ENCODE results near the gene YEATS2. TPM values are rescaled to one million over a fixed set of nuclear protein-coding genes. Genes with fewer than 3 reads are reported as not detected.

The YEATS2 gene
- total and polyA plus RNA-seq, 7 donors, result 1.8 to 8.9 (median 4.6) TPM

GRCh38 chr3:183829466-183829865 is 131.9 kb downstream of the YEATS2 start:
- Histone ChIP-seq H3K27me3 (ENCODE audit: insufficient read depth in 3 of 3, low read length in 2 of 3) (no peaks in the 10 kb centered on the region), H3K36me3 (ENCODE audit: insufficient read depth in 1 of 2, low read depth in 1 of 2) (peaks cover 0 to 62% of the 10 kb centered on the region in 2 donors), H3K9me3 (no peaks in the 10 kb centered on the region), H3K4me1 (peaks cover 12% of the 10 kb centered on the region), H3K4me3 (no peak overlapping the region), H3K27ac (no peak overlapping the region)
- no peak for DNase-seq
- 83 to 88% (median 83%) methylated on average over 9 of the region's 9 CpGs for WGBS, 3 donors
- ATAC-seq, result no peak
- intact Hi-C loops (cut with DNase I), result loop anchor here in 1 of 2 donors (5.0 kb wide), 1 partner anchor 53 kb away; the partner anchor contains the start of gene PARL
- TF ChIP-seq, protein P1, sequence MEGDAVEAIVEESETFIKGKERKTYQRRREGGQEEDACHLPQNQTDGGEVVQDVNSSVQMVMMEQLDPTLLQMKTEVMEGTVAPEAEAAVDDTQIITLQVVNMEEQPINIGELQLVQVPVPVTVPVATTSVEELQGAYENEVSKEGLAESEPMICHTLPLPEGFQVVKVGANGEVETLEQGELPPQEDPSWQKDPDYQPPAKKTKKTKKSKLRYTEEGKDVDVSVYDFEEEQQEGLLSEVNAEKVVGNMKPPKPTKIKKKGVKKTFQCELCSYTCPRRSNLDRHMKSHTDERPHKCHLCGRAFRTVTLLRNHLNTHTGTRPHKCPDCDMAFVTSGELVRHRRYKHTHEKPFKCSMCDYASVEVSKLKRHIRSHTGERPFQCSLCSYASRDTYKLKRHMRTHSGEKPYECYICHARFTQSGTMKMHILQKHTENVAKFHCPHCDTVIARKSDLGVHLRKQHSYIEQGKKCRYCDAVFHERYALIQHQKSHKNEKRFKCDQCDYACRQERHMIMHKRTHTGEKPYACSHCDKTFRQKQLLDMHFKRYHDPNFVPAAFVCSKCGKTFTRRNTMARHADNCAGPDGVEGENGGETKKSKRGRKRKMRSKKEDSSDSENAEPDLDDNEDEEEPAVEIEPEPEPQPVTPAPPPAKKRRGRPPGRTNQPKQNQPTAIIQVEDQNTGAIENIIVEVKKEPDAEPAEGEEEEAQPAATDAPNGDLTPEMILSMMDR (IDR thresholded peaks at IDR 0.05), result no peak

DNA sequence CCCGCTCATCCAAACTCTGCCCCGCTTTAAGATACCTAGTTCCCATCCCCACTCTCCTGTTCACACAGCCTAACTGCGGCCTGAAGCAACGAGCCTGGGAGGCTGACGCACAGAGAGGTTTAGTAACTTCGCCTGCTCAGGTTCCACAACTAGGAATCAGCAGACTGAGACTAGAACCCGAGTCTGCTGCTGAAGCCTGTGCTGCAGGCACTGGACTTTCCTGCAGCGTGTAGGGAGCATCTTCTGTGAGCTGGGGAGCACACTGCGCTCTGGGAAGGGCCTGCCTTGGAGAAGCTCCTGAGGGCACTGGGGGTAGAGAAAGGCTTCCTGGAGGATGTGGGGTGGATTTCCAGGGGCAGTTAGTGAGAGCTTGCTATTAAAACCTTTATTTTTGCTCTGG is 132.6 kb downstream of the YEATS2 start:
- Histone ChIP-seq H3K27ac (no peak overlapping the region), H3K4me3 (no peak overlapping the region), H3K27me3 (ENCODE audit: insufficient read depth in 3 of 3, low read length in 2 of 3) (no peaks in the 10 kb centered on the region), H3K9me3 (no peaks in the 10 kb centered on the region), H3K4me1 (peaks cover 9% of the 10 kb centered on the region), H3K36me3 (ENCODE audit: insufficient read depth in 1 of 2, low read depth in 1 of 2) (peaks cover 0 to 69% of the 10 kb centered on the region in 2 donors)
- TF ChIP-seq, protein P1 (IDR thresholded peaks at IDR 0.05), result no peak
- 94 to 96% (median 96%) methylated on average over 9 of the region's 9 CpGs for WGBS, 3 donors
- DNase-seq, result no peak
- no peak for ATAC-seq
- intact Hi-C loops (cut with DNase I), result no loop called here

DNA sequence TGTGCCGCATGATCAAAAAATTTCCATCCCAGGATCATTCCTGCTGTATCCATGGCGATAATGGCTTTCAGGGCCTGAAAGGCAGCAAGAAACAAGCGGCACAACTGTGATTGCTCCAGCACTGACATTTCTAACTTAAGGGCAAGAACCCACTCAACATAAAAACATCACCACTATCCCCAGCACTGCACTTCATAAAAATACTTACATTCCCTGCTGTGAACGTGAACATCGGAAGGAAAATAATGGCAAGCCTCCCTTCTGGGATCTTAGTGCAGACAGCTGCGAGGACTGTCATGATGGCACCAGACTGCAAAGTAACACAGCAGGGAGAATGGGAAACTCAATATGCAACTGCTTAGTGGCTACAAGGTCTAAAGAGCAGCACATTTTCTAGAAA is 135.9 kb downstream of the YEATS2 start:
- H3K4me1 ChIP-seq, result no peaks in the 10 kb centered on the region
- no peak overlapping the region for H3K4me3 ChIP-seq
- 82 to 89% (median 83%) methylated on average over 6 of the region's 6 CpGs for WGBS, 3 donors
- H3K27ac ChIP-seq, result no peak overlapping the region
- intact Hi-C loops (cut with DNase I), result loop anchor here in 1 of 2 donors (2.0 kb wide), 1 partner anchor 33 kb away; no protein-coding TSS in a partner anchor
- TF ChIP-seq, protein P1 (IDR thresholded peaks at IDR 0.05), result no peak
- ATAC-seq (no peak), DNase-seq (no peak)
- no peaks in the 10 kb centered on the region for H3K27me3 ChIP-seq (ENCODE audit: insufficient read depth in 3 of 3, low read length in 2 of 3)
- no peaks in the 10 kb centered on the region for H3K9me3 ChIP-seq
- peaks cover 0 to 88% of the 10 kb centered on the region in 2 donors for H3K36me3 ChIP-seq (ENCODE audit: insufficient read depth in 1 of 2, low read depth in 1 of 2)

DNA sequence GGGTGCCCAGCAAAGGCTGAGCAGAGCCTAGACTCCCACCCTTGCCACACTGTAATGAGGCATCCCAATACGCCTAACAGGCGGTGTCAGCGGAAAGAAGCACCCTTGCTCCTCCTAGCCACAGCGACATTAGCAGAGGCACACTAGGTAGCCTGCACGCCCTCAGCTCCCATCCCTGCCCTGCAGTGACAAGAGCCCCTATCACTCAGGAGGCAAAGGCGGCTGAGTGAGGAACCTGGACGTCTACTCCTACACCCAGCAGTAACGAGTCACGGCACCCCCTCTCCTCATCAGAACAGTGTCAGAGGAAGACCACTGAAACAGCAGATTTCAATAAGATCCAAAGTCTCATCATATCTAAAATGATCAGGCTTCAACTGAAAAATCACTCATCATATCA is 139.8 kb downstream of the YEATS2 start:
- Histone ChIP-seq H3K9me3 (no peaks in the 10 kb centered on the region), H3K4me3 (no peak overlapping the region), H3K4me1 (no peaks in the 10 kb centered on the region), H3K36me3 (ENCODE audit: insufficient read depth in 1 of 2, low read depth in 1 of 2) (peaks cover 7 to 92% of the 10 kb centered on the region in 2 donors), H3K27me3 (ENCODE audit: insufficient read depth in 3 of 3, low read length in 2 of 3) (no peaks in the 10 kb centered on the region), H3K27ac (no peak overlapping the region)
- TF ChIP-seq, protein P1 (IDR thresholded peaks at IDR 0.05), result no peak
- intact Hi-C loops (cut with DNase I), result no loop called here
- no peak for ATAC-seq
- 94 to 96% (median 94%) methylated on average over 9 of the region's 9 CpGs for WGBS, 3 donors
- DNase-seq, result no peak

DNA sequence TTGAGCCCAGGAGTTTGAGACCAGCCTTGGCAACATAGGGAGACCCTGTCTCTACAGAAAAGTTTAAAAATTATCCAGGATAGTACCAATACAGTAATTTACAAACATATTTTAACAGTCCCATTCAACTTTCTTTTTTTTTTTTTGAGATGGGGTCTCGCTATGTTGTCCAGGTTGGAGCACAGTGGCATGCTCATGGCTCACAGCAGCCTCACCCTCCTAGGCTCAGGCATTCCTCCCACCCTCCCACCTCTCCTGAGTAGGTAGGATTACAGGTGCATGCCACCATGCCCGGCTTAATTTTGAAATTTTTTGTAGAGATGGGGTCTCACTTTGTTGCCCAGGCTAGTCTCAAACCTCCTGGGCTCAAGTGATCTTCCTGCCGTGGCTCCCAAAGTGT is 140.3 kb downstream of the YEATS2 start:
- Histone ChIP-seq H3K36me3 (ENCODE audit: insufficient read depth in 1 of 2, low read depth in 1 of 2) (peaks cover 7 to 92% of the 10 kb centered on the region in 2 donors), H3K27me3 (ENCODE audit: insufficient read depth in 3 of 3, low read length in 2 of 3) (no peaks in the 10 kb centered on the region), H3K9me3 (no peaks in the 10 kb centered on the region), H3K4me3 (no peak overlapping the region), H3K4me1 (no peaks in the 10 kb centered on the region), H3K27ac (no peak overlapping the region)
- TF ChIP-seq, protein P1 (IDR thresholded peaks at IDR 0.05), result no peak
- WGBS, 3 donors, result 95 to 100% (median 97%) methylated on average over 3 of the region's 3 CpGs
- DNase-seq (no peak), ATAC-seq (no peak)
- intact Hi-C loops (cut with DNase I), result no loop called here
